ENCODE data around the gene PRMT7.

- TF ChIP-seq CTCF (IDR thresholded peaks at IDR 0.05) = no peak
- TF ChIP-seq EP300 (IDR thresholded peaks at IDR 0.05) = no peak
Observed at GRCh38 chr16:68353366-68353765, 42.5 kb downstream of the PRMT7 start.

All from ovary (tissue), 3 donors.